Measurements from ENCODE around the gene DPY19L3.

DNA sequence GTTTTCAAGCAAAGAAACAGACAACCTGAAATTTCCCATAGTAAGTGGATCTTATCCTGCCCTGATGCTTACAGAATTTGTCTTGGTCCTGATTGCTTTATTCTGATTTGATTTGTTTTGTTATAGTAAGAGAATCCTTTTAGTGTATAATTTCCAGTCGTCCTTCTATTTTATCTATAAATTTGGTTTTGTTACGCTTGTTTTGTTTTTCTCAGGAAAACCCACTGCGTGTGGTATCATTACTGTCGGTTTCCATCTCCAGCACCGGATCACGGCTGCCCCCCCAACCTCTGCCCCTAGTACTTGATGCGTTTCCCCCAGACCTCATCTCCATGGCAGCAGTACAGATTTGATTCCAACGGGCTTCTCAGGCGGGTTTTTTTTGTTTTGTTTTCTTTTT is 117.4 kb downstream of the DPY19L3 start:
- TF ChIP-seq CTCF (IDR thresholded peaks at IDR 0.05; ENCODE audit: low read depth, low read length, poor library complexity, severe bottlenecking) (no peak), EZH2phosphoT487 (IDR thresholded peaks at IDR 0.05; ENCODE audit: borderline replicate concordance, low read length) (no peak)

Data from DOHH2 (cell line).